Measurements from ENCODE around the gene NSUN2.

NSUN2 gene

DNA sequence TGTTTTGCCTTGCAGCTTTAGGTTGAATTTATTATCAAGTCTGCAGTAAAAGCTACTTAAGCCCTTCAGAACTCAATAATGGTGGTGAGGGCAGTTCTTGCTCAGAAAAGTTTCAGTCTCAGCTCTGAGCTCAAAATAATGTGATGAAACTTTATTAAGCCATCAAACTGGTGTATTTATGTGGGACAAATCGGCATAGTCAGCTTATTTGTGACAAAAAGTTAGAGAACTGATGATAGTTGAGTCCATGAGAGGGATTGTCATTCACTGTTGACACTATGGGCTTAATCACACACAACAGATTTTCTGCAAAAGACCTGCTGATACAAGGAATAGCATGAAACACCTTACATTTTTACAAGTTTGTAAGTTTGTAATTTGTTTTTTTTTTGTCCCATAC lies 9.8 kb upstream of the NSUN2 start:
- no peak for DNase-seq

GRCh38 chr5:6638236-6638635 lies 5.4 kb upstream of the NSUN2 start:
- no peak for DNase-seq

DNA sequence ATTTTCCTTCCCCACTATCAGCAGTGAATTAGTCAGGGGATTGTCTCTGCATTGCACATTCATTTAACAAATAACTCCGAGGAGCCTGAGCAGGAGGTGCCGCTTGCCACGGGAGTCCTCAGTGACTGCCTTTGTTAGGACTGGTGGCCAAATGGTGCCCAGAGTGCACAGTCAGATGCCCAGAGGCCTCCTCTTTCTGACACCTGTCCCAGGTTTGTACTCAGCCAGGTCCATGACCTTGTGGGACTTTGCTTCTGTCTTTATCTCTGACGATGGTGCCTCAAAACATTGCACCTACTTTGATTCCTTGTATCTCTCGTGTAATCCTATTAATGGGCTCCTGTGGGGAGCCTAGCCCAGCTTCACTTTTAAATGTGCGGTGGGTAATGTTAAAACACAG lies 4.7 kb upstream of the NSUN2 start:
- DNase-seq: no peak

DNA sequence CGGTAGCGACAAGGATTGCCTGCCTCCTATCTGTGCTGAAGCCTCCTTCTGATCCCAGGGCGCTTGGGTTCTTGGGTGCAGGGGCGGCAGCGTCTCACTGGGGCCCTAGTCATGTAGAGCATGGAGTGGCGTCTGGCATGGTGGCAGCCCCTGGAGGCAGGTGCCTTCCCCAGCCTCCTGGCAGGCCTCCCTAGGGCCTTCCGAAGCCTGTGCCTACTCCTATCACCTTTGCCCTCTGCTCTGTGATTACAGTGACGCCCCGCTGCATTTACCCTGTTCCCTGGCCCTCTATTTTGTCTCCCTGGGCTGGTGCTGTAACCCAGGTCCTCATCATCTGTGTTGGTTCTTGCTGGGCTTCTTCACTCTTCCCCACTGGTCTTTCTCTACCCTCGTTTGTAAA lies 4.2 kb upstream of the NSUN2 start:
- DNase-seq: no peak

- DNase-seq: no peak
These were observed 3.4 kb upstream of the NSUN2 start for GRCh38 chr5:6636293-6636692.

DNA sequence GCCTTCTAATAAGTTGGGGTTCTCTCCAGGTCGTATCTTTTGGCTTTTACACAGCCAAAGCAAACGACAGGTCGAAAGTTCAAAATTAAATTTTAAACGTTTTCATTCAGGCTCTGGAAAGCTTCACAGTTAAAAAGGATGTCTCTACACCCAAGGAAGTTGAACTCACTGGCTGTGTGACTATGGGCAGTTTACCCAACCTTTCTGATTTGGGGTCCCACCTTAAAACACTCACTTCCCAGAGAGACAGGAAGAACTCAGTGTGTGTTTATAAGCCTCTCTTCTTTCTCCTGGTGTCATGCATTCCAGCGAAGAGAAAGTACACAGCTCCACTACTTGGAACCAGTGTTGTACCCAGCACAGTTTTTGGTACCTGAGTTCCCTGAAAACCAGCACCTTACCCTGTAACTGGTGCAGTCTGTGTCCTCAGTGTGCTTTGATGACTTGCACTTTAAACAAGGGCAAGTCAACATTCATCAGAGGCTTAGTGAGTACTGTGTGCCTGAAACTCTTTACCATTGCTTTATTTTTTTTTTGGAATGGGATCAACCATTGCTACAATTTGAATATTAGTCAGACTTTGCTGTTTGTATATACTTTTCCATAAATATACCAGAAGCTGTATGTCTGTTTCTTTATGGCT lies 2.1 kb upstream of the NSUN2 start:
- DNase-seq: no peak

DNA sequence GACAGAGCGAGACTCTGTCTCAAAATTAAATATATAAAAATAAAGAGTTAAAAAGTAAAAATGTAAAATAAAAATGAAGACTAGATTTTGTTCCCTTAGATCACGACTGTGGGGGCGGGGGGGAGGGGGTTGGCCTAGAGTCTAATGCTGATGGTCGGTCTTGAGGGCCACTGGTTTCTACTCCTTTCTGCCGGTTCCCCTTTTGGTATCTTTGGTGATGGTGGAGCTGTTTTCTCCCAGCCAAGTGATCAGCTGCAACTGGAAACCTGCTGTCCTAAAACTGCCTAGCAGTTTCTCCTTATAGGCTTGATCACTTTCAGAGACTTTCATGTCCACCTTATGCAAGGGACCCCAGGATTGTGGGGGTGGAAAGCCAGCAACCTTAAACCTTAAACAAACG lies 1.5 kb upstream of the NSUN2 start:
- no peak for DNase-seq

GRCh38 chr5:6633469-6634245 lies 813 bp upstream of the NSUN2 start:
- peak; percentile 48 for DNase-seq

- DNase-seq: no peak
These were observed 438 bp downstream of the NSUN2 start for GRCh38 chr5:6632324-6632887.

DNA sequence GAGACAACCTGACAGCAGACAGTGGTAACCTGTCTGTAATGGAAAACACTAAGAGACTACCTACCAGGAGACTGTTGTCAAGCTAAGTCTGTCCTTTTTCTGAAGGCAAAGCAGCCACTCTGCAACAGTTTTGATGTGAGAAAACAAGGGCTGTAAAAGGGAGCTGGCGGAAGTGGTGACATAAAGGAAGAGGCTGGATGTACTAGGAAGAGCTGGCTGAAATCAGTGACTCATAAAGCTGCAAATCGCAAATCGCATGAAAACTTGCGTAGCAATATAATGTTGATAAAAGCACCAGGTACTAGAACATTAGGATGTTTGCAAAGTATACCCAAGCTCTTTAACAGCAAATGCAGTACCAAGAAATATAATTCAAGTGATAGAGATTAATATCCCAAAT lies 1.4 kb downstream of the NSUN2 start:
- no peak for DNase-seq

- no peak for DNase-seq
These were observed 6.3 kb downstream of the NSUN2 start for GRCh38 chr5:6626508-6626907.

DNA sequence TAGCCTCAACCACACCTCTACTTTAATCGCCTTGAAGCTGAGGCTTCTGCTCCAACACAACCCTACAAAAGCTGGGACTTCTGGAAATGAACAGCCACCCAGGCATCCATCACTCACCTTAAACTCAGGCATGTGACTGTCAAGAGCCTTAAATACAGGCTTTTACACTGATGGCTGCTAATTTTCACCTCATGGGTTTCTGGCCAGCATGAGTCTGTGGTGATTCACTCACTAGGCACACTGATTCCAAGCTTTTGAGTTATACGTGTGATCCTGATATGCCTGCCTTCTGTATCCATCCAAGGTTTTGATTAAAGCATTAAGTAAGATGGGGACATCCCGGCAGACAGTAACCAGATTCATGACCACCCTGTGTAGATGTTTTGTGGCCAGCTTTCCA lies 8.9 kb downstream of the NSUN2 start:
- DNase-seq: no peak

- DNase-seq: no peak
These were observed 9.6 kb downstream of the NSUN2 start for GRCh38 chr5:6623228-6623627.

GRCh38 chr5:6616632-6617031 lies 16.2 kb downstream of the NSUN2 start:
- no peak for DNase-seq

DNA sequence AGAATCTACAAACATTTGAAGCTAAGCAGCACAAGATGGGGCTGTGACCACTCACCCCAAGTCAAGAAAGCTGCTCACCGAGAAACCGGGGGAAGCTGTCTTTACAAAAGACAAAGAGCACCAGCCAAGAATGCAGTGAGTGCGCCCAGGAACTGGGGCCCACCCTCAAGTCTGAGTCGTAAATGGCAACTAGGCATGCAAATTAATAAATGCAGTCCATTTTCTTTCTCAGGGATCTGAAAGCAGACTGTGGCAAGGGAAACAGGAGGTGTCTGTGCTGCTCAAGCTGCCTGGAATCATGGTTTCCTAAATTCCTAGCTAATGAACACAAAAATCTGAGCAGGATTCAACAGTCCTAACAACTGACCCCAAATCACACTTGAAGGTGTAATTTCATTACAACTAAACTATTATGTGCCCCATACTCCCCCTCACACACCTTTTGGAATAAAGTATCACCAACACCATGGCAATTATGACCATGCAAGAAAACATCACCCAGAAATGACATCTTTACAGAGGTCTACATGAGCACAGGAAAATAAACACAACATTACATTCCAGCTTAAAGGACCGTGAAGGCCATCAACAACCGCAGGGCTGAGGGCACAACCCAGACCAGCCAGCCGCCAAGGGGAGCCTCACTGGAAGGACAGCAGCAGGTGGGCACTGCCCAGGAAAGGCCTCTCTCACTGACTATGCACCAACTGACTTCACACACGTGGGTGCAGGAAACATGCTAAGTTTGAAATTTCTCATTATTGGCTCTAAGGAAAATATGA lies 17.6 kb downstream of the NSUN2 start:
- DNase-seq: no peak

GRCh38 chr5:6611334-6612256 lies 21.2 kb downstream of the NSUN2 start:
- DNase-seq: no peak

- DNase-seq: no peak
These were observed 24.8 kb downstream of the NSUN2 start for GRCh38 chr5:6608016-6608415.

- DNase-seq: no peak
These were observed 25.3 kb downstream of the NSUN2 start for GRCh38 chr5:6607559-6607936.

DNA sequence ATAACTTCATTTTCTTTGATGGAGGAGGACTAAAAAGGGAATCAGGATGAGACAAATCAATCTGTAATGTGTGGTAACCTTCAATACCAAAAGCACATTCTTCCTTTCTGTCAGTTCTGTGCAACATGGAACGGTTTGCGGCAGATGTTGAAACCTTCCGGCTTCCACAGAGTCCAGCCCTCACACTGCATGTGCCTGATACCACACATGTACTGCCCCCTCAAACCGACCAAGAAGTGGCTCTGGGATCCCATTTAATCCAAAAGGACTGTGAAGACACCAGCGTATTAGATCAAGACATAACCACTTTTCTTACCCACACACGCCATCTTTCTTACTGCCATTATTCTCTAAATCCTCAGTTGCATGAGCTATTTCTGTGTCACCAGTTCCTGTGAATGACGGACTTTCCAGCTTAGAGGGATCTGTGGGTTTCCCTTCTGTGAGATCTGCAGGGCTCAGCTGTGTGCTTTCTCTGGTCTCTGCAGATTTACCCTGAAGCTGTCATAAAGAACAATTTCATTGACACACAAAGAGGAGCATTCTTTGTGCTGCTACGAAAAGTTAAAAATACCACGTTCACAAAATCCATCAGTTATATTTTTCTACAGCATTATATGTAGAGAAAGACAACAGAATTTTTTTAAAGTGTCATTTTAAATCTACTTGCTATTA lies 25.8 kb downstream of the NSUN2 start:
- no peak for DNase-seq

GRCh38 chr5:6604946-6605345 lies 27.9 kb downstream of the NSUN2 start:
- DNase-seq: no peak

DNA sequence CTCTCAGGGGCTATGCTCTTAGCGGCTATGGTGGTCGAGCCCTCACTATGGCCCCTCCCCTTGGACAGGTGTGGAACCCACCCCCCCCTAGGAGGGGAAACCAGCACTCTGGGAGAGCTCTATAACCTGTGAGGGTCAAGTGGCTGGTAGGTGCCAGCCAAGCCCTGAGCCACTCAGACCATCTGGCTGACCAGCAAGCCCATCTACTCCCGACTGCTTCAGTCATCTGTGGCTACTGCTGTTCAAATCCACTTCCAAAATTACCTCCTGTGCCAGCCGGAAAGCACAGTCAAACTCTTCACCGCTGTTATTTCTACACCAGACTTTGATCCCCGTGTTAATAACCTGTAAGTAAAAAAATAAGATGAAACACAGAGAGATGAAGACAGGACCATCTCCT lies 28.5 kb downstream of the NSUN2 start:
- no peak for DNase-seq

- DNase-seq: no peak
These were observed 29.2 kb downstream of the NSUN2 start for GRCh38 chr5:6603643-6604042.

Data from stimulated activated CD8-positive, alpha-beta memory T cell treated with anti-CD3 and anti-CD28 coated beads, Interleukin-4, amount 100 ng/mL, for 48 hours (primary cell).